Mucosa of gallbladder (tissue), 1 donor: ENCODE results near the gene TERF2IP. TPM values are rescaled to one million over a fixed set of nuclear protein-coding genes. Genes with fewer than 3 reads are reported as not detected.

ENCODE experiments used
- total RNA-seq: library from RNA; stranded (reverse); gene quantifications from one replicate; pipeline ENCODE4 v1.2.1, GENCODE V29; 2021
- donor health status: DM: no; HTN: no; CAD: no.

TERF2IP gene
- total RNA-seq, 1 donor from 2014 or later: 62.2 TPM

Other genes starting within 250 kb of the TERF2IP start
- gene CFDP1, start 214.3 kb upstream of the TERF2IP start, total RNA-seq: 45.2 TPM
- 32.1 TPM for gene TMEM170A, start 183.1 kb upstream of the TERF2IP start, total RNA-seq
- gene CHST6, start 152.3 kb upstream of the TERF2IP start, total RNA-seq: 0.20 TPM
- 0.63 TPM for gene CHST5, start 111.7 kb upstream of the TERF2IP start, total RNA-seq
- gene TMEM231, start 91.5 kb upstream of the TERF2IP start, total RNA-seq: 13.9 TPM
- 121 TPM for gene GABARAPL2, start 81.4 kb upstream of the TERF2IP start, total RNA-seq
- 57.2 TPM for gene ADAT1, start 24.5 kb upstream of the TERF2IP start, total RNA-seq
- 80.6 TPM for gene KARS1, start 108 bp upstream of the TERF2IP start, total RNA-seq
- gene CPHXL2, start 29.2 kb downstream of the TERF2IP start, total RNA-seq: not detected
- gene DUXB, start 53.7 kb downstream of the TERF2IP start, total RNA-seq: not detected
- not detected for gene CPHXL, start 78.7 kb downstream of the TERF2IP start, total RNA-seq